Fibroblast of mammary gland (primary cell): Measurements from ENCODE around the gene LRP1B.

ENCODE experiments used
- DNase-seq: peaks from one replicate; pipeline ENCODE4 v3.0.0-alpha.2; 2010; ENCODE audit warnings: low read depth
- H3K4me3 ChIP-seq: 2 replicates; pipeline ENCODE4 v1.5.1; 2011; ENCODE audit warnings: low read depth, mild to moderate bottlenecking, low read length, moderate library complexity; ENCODE audit not compliant: control insufficient read depth
- CTCF ChIP-seq: conservative IDR thresholded peaks from 2 replicates; pipeline ENCODE4 v1.5.1; 2011; ENCODE audit warnings: low read depth, low read length, inconsistent platforms; ENCODE audit not compliant: control insufficient read depth, insufficient read depth

LRP1B gene

GRCh38 chr2:140249821-140250220 lies 1881.0 kb downstream of the LRP1B start:
- no peak for DNase-seq
- no peak for TF ChIP-seq CTCF
- no peak overlapping the region for H3K4me3 ChIP-seq

- DNase-seq = peak; percentile 50
- no peak for TF ChIP-seq CTCF
Observed at GRCh38 chr2:140248623-140249022, 1882.2 kb downstream of the LRP1B start.

GRCh38 chr2:140247451-140248195 lies 1883.2 kb downstream of the LRP1B start:
- TF ChIP-seq CTCF = no peak
- peak; percentile 51 for DNase-seq
- H3K4me3 ChIP-seq = no peak overlapping the region

More at GRCh38 chr2:140248623-140249022, 1882.2 kb downstream of the LRP1B start:
- no peak overlapping the region for H3K4me3 ChIP-seq

- no peak for DNase-seq
- no peak overlapping the region for H3K4me3 ChIP-seq
- TF ChIP-seq CTCF = no peak
Observed at GRCh38 chr2:140246957-140247356, 1883.9 kb downstream of the LRP1B start.

GRCh38 chr2:140246058-140246457 lies 1884.8 kb downstream of the LRP1B start:
- no peak for DNase-seq
- no peak for TF ChIP-seq CTCF
- no peak overlapping the region for H3K4me3 ChIP-seq

- no peak for DNase-seq
- H3K4me3 ChIP-seq = no peak overlapping the region
- no peak for TF ChIP-seq CTCF
Observed at GRCh38 chr2:140242889-140243288, 1887.9 kb downstream of the LRP1B start.

GRCh38 chr2:140234116-140234515 lies 1896.7 kb downstream of the LRP1B start:
- no peak overlapping the region for H3K4me3 ChIP-seq
- no peak for DNase-seq
- TF ChIP-seq CTCF = no peak
